WTC11 (cell line): ENCODE measurements around the gene DNAAF5. TPM values are rescaled to one million over a fixed set of nuclear protein-coding genes. Genes with fewer than 3 reads are reported as not detected.

Experiments
- ATAC-seq: fragments of 200-7000 bp; cut with Tn5 transposase; 2 replicates; pipeline ENCODE4 v1.10.0; 2021; ENCODE audit warnings: mild to moderate bottlenecking, moderate library complexity
- CTCF ChIA-PET: fragments of 300-600 bp; sonication (Branson Sonifier 250); formaldehyde crosslinking; loops from one replicate; lab custom pipeline; 2021; ENCODE audit warnings: antibody characterized with exemption; lab: Charles Lee
- POLR2A ChIA-PET: fragments of 350-600 bp; sonication (Branson Sonifier 250); formaldehyde crosslinking; loops from one replicate; lab custom pipeline; 2021; ENCODE audit warnings: antibody characterized with exemption; lab: Charles Lee
- DNase-seq: peaks from one replicate; pipeline ENCODE4 v3.0.0; 2021; ENCODE audit warnings: low spot score
- H3K27ac Mint-ChIP-seq: 2 replicates; pipeline ENCODE4 v1.8.0; 2021; ENCODE audit warnings: mixed read lengths
- H3K27me3 Mint-ChIP-seq: 2 replicates; pipeline ENCODE4 v1.8.0; 2021; ENCODE audit warnings: low read depth, mild to moderate bottlenecking, moderate library complexity, mixed read lengths
- H3K36me3 Mint-ChIP-seq: 2 replicates; pipeline ENCODE4 v1.8.0; 2021; ENCODE audit warnings: mixed read lengths
- H3K4me1 Mint-ChIP-seq: 2 replicates; pipeline ENCODE4 v1.8.0; 2022; ENCODE audit warnings: mixed read lengths
- H3K4me3 Mint-ChIP-seq: 2 replicates; pipeline ENCODE4 v1.8.0; 2021; ENCODE audit warnings: mild to moderate bottlenecking, moderate library complexity, mixed read lengths
- H3K9me3 Mint-ChIP-seq: 2 replicates; pipeline ENCODE4 v1.8.0; 2021; ENCODE audit warnings: mixed read lengths
- CDX4 ChIP-seq: fragments of 250-450 bp; sonication (Bioruptor Pico); IDR thresholded peaks from 2 replicates; pipeline ENCODE4 v1.9.0; 2021; ENCODE audit warnings: moderate library complexity, mild to moderate bottlenecking, inconsistent platforms, borderline replicate concordance
- CTCF ChIP-seq: fragments of 200-600 bp; IDR thresholded peaks from 2 replicates; pipeline ENCODE4 v1.8.0; 2022; ENCODE audit warnings: antibody characterized with exemption
- HMGXB4 ChIP-seq: sonication (generic); formaldehyde crosslinking; IDR thresholded peaks from 2 replicates; pipeline ENCODE4 v1.8.1; 2023; ENCODE audit warnings: mild to moderate bottlenecking, moderate library complexity, missing genetic modification reagents
- JAZF1 ChIP-seq: fragments of 250-450 bp; sonication (Bioruptor Pico); IDR thresholded peaks from 2 replicates; pipeline ENCODE4 v1.9.0; 2021; ENCODE audit warnings: moderate library complexity, mild to moderate bottlenecking, inconsistent platforms
- NFE2L1 ChIP-seq: sonication (generic); formaldehyde crosslinking; IDR thresholded peaks from 2 replicates; pipeline ENCODE4 v1.8.1; 2023; ENCODE audit warnings: missing genetic modification reagents
- NFYB ChIP-seq: sonication (generic); formaldehyde crosslinking; conservative IDR thresholded peaks from 2 replicates; pipeline ENCODE4 v1.8.0; 2022; ENCODE audit warnings: low read depth, missing genetic modification reagents
- NR3C1 ChIP-seq: sonication (generic); formaldehyde crosslinking; conservative IDR thresholded peaks from 2 replicates; pipeline ENCODE4 v1.8.1; 2023; ENCODE audit warnings: low read depth, mild to moderate bottlenecking, missing genetic modification reagents
- PRDM15 ChIP-seq: sonication (generic); formaldehyde crosslinking; IDR thresholded peaks from 2 replicates; pipeline ENCODE4 v1.8.0; 2022; ENCODE audit warnings: missing genetic modification reagents
- SP1 ChIP-seq: sonication (generic); formaldehyde crosslinking; conservative IDR thresholded peaks from 2 replicates; pipeline ENCODE4 v1.8.1; 2022; ENCODE audit warnings: missing genetic modification reagents
- TEAD4 ChIP-seq: sonication (generic); formaldehyde crosslinking; IDR thresholded peaks from 2 replicates; pipeline ENCODE4 v1.8.0; 2022; ENCODE audit warnings: mild to moderate bottlenecking, missing genetic modification reagents
- ZMAT4 ChIP-seq: fragments of 250-450 bp; sonication (Bioruptor Pico); IDR thresholded peaks from 2 replicates; pipeline ENCODE4 v1.9.0; 2021; ENCODE audit warnings: mild to moderate bottlenecking
- ZNF138 ChIP-seq: sonication (generic); formaldehyde crosslinking; conservative IDR thresholded peaks from 2 replicates; pipeline ENCODE4 v1.8.1; 2022; ENCODE audit warnings: mild to moderate bottlenecking, moderate library complexity, missing genetic modification reagents
- ZNF317 ChIP-seq: sonication (generic); formaldehyde crosslinking; IDR thresholded peaks from 2 replicates; pipeline ENCODE4 v1.8.1; 2023; ENCODE audit warnings: low read depth, mild to moderate bottlenecking, moderate library complexity, missing genetic modification reagents, borderline replicate concordance
- ZSCAN18 ChIP-seq: fragments of 250-450 bp; sonication (Bioruptor Pico); IDR thresholded peaks from 2 replicates; pipeline ENCODE4 v2.1.2; 2022; ENCODE audit warnings: mild to moderate bottlenecking, moderate library complexity
- total RNA-seq: library from RNA; stranded (reverse); gene quantifications from 3 replicates; pipeline ENCODE4 v1.2.3, GENCODE V29; 2021

DNAAF5 gene
- total RNA-seq, 1 experiment from 2014 or later, result 62.2 TPM

GRCh38 chr7:730501-731439 lies 4.3 kb downstream of the DNAAF5 start:
- H3K9me3 Mint-ChIP-seq, result peaks cover 8% of the 10 kb centered on the region
- DNase-seq (no peak), ATAC-seq (no peak)
- POLR2A ChIA-PET, result no interaction called here
- H3K27ac Mint-ChIP-seq, result no peak overlapping the region
- peaks cover 23% of the 10 kb centered on the region for H3K36me3 Mint-ChIP-seq
- H3K4me3 Mint-ChIP-seq, result no peak overlapping the region
- peaks cover 3% of the 10 kb centered on the region; the same call in 1 of the 2 replicates for H3K27me3 Mint-ChIP-seq
- CTCF ChIA-PET, result interaction anchor here (1.0 to 2.3 kb wide), 5 partner anchors 12 to 409 kb away, joined by 3 to 10 read pairs (median 4); no protein-coding TSS in a partner anchor
- H3K4me1 Mint-ChIP-seq, result peaks cover 13% of the 10 kb centered on the region
- TF ChIP-seq ZNF317 (CRISPR knock-in tag) (no peak), CTCF (no peak), TEAD4 (CRISPR knock-in tag) (no peak), ZNF138 (CRISPR knock-in tag) (no peak), JAZF1 (CRISPR knock-in tag) (no peak)

GRCh38 chr7:731440-732085 lies 5.1 kb downstream of the DNAAF5 start:
- H3K4me1 Mint-ChIP-seq, result peaks cover 9% of the 10 kb centered on the region
- no peak overlapping the region for H3K27ac Mint-ChIP-seq
- peaks cover 19% of the 10 kb centered on the region for H3K36me3 Mint-ChIP-seq
- H3K4me3 Mint-ChIP-seq, result no peak overlapping the region
- no peak for DNase-seq
- ATAC-seq, result no peak
- ChIA-PET POLR2A (no interaction called here), CTCF (interaction anchor here (1.0 to 2.3 kb wide), 6 partner anchors 55 to 410 kb away, joined by 3 to 10 read pairs (median 4); no protein-coding TSS in a partner anchor)
- H3K9me3 Mint-ChIP-seq, result 0 out of 2 replicates have a peak, but pooled peaks cover 4% of the 10 kb centered on the region
- H3K27me3 Mint-ChIP-seq, result no peaks in the 10 kb centered on the region
- TF ChIP-seq SP1 (CRISPR knock-in tag), result no peak
- TF ChIP-seq NFE2L1 (CRISPR knock-in tag), result no peak
- TF ChIP-seq NR3C1 (CRISPR knock-in tag), result no peak
- no peak for TF ChIP-seq ZSCAN18
- TF ChIP-seq CDX4, result no peak
- TF ChIP-seq ZMAT4 (CRISPR knock-in tag), result no peak
- TF ChIP-seq PRDM15 (CRISPR knock-in tag), result no peak
- TF ChIP-seq NFYB (CRISPR knock-in tag), result no peak
- TF ChIP-seq HMGXB4, result no peak
